ENCODE measurements around the gene OAF.
"Not testable (repeated sequence)": the region's sequence is repeated elsewhere in the genome, so short reads cannot be mapped to it uniquely, and the experiment has no call there.

The OAF gene

DNA sequence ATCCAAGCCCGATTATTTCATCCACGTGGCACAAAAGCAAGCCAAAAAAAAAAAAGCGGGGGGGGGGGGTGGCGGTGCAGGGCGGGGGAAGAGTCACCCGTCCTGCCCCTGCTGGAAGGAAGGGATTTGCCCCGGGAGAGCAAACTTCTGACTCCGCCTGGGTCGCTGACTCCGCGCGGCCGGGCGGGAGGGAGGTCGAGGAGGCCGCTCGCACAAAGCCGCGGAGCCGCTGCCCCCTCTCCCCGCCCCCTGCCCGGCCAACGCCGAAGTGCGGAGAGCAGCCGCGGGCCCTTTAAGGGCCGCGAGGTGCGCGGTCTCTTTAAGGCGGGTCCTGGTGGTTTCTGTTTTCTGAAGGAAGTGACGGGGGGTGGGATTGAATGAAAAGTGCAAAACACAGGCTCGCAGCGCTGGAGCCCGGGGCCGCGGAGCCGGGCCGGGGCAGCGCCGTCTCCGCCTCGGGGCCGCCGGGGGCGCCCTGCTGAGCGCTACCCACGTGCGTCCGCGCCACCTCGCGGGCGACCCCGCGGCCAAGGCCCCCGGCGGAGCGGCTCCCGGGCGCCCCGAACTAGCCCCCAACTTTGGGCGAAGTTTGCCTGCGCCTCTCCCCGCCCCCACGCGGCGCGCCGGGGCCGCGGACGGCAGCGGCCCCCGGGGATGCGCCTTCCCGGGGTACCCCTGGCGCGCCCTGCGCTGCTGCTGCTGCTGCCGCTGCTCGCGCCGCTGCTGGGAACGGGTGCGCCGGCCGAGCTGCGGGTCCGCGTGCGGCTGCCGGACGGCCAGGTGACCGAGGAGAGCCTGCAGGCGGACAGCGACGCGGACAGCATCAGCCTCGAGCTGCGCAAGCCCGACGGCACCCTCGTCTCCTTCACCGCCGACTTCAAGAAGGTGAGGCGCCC, at the start of gene OAF:
Gene OAF, plus strand, starts transcription at position 407 of the 896 bp plus-strand sequence. Its CDS starts 248 bp downstream, at position 655.
- DNase-seq (ENCODE audit: low read depth in 2 of 2) = peak; percentile 30 to 36

DNA sequence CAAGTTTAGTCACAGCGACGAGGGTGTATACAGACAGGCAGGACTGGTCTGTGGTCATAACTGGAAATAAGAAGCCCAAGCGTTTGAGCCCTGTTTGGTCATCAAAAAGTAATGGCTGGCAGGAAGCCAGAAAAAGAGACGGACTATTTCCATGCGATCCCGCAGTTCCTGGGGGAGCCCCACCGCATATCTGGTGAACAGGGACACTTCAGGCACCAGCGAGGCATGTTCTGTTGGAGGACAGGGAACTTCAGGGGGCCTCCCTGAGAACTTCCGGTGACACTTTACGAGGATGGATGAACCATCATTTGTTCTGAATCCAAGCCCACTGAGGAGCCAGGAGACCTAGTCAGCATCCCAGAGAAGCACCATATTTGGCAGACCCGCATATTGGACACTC, 43.2 kb upstream of the OAF start:
- no peak for DNase-seq (ENCODE audit: low read depth in 2 of 2)

DNA sequence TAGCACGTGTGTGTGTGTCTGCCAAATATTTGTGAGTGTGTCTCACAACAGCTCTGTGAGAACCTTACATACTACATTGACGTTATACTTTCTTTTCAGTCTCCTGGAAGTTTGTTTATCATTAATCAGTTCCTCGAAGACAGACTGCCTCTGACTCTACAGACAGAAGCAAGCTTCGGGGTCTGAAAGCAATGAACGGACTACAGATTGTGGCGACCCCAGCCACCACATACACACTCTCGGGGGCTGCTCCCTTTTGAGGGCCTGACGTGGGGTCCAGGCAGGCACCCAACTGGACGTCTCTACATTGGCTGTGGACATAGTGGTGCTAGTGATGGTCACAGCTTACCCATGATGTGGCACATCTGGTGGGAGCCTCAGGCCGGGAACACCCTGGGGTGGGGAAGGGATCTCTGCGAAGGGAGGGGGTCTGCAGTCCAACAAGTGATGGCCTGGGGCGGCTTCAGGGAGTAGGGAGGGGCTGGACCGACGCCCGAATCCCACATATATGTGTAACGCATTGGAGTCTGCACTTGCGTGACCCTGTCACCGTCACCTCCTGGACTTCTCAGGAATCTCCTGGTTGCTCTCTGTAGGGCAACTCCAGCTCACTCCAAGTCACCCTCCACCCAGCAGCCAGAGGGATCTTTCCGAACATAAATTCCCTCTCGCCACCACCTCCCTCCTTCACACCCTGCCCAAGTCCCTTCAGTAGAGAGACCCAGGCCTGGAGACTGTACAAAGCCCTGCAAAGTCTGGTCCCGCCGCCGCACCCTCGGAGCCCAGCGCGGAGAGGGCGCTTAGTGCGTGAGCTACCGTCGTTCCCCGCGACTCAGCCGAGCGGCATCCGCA, 42.5 kb upstream of the OAF start:
- no peak for DNase-seq (ENCODE audit: low read depth in 2 of 2)

DNA sequence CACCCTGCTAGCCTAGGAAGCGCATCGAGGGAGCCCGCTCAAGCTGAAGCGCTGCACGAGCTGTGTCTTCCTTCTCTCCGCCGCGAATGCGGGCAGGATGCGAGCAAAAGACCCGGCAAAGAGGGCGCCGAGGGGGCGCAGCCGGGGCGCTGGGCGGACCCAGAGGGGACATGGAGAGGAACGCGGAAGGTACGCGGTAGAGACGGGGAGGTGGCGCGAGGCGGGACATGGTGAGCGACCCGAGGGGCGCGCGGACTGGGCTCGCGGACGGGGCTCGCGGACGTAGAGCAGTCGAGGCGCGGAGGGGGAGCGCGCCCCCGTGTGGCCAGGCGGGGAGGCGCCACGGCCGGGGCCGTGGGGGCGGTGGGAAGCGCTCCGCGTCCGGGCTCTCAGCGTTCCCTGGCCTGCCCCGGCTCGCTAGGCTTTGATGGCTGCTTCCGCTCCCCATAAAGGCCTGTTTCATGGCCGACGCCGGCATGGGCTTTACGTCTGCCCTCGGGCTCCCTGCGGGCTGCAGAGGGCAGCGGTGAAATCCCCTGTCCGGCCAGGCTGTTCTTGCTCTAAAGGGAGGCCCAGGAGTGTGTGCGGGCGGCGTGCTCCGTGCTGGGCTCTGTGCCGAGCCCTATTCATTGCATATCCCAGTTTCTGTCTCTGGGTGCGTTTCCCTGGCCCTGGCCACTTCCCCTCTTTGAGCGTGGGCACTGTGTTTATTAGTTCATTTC, 41.7 kb upstream of the OAF start:
- DNase-seq (ENCODE audit: low read depth in 2 of 2) = peak; percentile 35 to 54

DNA sequence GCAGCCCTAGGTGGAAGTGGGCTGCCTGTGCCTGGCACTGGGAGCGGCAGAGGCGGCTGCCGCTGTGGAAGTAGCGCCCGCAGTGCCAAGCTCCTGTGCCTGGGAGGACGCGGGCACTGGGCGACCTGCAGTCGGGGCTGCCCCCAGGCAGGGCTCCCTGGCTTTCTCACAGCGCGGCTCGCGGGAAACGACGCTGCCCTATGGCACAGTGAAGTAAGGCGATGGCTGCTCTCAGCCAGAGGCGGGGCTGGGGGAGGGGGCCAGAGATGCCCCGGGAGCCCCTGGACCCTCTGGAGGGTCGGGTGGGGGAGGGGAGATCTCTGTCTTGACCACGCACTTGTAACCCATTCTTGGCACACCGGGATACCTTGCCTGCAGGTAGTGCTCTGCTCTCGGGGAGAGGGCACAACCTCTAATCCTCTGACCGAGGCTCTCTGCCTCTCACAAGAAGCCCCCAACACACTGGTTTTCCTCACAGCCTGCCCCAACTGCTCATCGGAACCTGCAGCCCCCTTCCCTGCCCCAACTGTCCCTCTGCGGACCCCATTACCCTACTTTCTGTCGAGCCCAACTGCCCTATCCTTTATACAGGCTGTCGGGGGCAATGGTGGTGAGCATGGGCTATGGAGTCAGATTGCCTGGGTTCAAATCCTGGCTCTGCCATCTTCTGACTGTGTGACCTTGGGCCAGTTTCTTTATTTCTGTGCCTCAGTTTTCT, 40.7 kb upstream of the OAF start:
- no peak for DNase-seq (ENCODE audit: low read depth in 2 of 2)

DNA sequence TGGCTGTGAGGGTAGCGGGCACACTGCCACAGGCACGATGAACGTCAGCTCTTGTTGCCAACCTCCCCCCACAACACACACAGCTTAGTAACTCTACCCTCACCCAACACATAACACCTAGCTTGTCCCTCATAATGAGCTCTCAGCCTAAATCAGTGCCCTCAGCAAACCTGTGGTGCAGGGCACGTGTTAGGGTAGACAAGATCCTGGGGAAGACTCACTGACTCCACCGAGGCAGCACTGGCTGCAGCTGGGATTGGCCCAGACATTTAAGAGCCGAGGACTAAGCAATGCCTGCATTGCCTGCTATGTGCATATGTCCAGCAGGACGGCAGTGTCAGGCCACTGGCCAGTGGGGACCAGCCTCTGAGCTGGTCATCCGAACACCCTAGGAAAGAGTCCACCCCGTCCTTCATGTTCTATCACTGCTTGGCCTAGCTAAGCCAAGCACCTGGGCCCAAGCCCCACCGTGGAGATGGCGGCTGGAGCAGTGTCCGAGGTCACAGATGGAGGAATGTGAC, 40.0 kb upstream of the OAF start:
- no peak for DNase-seq (ENCODE audit: low read depth in 2 of 2)

DNA sequence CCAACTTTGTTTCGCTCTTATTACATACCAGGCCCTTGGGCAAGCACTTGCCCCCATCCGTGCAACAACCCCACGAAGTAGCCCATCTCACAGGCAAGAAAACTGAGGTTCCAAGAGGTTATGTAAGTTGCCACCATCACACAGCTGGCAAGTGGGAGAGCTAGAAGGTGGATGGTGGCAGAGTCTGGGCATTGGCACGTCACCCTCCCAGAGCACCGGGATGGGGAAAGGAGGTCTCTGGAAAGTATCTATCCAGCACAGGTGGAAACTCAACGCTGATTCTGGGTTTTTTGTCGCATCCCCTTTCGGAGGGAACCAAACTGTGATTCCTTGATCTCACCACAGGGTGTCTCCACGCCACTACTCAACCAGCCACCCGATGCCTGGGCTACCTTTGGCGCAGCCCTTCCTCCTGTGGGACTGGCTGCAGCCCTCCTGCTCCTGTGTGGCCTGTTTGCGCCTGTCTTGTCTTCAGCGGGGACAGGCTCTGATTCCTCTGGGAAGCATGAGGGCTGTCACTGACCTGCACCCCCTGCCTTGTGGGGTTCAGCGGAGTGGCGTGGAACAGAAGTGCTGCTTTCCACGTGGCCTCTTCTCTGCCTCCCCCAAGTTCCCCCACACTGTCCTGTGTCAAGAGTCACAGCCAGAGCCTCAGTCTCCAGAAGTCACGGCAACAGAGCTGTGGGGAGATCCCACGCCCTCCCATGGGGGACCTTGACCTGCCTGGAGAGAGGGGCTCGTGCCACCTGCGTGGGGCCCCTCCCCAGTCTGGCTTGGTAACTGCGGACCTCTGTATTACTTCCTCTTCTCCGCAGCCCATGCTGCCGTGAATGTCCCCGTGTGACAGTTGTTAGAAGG, 38.5 kb upstream of the OAF start:
- peak; percentile 24 to 37 for DNase-seq (ENCODE audit: low read depth in 2 of 2)

DNA sequence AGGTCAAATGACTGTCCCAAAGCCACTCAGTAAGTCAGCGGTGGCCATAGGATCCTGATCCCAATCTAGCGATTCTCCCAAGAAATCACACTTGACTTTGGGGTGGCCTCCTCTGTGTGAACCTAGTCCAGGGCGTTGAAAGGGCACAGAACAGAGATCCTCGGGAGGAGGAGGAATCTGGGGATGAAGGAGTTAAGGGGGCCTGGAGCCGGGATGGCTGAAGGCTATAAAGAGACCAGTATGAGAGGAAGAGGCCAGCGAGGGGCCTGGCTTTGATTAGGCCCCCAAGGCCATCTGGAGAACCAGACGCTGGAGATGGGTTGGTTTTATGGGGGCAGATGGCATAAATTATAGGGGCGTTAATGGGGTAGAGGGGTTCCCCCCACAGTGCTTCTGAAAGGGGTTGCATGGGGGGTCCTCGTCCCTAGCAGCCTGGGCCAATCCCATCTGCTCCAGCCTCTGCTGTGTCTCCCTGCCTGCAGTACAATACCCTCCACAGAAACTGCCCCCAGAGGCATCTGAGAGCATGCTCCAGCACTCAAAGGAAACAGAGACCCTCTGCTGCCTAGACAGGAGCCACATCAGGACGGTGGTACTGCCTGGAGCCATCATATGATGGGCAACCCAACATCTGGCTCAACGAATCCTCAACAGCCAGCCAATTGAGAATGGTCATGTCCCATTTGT, 37.7 kb upstream of the OAF start:
- DNase-seq (ENCODE audit: low read depth in 2 of 2) = no peak

DNA sequence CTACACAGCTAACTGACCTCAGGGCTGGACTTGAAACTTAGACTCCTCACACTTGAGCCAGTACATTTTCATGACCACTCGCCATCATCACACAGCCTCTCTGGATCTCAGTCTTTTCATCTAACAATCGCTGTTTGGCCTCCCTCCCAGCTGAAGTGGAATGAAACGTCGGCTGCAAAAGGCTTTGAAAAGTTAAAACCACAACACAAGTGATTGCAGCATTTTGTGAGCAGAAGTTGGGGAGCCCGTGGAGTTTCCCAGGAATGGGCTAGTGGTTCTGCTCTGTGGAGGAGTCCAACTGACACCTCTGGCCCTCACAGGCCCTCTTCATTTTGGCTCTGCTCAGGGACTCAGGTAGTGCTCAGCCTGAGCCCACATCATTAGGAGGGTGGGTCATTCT, 37.0 kb upstream of the OAF start:
- DNase-seq (ENCODE audit: low read depth in 2 of 2) = no peak

DNA sequence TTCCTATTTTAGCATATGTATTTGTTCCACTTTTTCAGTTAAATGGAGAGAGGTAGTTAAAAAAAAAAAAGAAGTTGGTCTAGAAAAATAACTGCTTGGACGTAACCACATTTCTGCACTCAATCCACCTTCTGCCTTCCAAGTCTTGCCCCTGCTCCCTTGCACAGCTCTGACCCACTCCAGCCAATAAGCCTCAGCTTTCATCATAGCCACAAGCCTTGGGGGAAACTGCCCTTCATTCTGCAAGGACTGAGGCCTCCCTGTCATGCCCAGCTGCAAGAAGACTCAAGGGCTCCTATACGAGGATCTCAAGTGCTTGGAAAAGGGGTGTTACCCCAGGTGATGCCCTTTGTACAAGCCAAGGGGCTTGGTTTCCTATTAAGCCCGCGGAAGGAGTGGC, 36.0 kb upstream of the OAF start:
- DNase-seq (ENCODE audit: low read depth in 2 of 2) = no peak

DNA sequence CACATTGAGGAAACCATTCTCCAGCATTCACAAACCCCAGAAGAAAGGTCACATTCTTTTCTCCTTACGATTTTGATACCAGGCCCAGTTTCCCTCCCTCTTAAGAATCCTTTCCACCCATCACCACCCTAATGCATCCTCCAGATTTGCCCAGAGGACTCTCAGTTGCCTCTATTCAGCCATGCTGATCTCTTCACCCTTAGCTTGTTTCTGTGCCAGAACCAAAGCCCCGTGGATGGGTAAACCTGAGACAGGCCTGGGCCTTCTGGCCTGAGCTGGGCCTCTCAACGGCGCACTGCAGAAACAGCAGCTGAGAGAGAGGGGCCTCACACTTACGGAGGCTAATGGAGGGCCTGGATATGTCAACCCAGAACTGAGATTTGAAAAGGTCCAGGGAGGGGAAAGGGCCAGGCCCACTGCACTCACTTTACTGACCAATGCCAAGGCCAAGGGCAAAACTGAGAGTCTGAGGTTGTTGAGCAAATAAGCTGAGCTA, 32.2 kb upstream of the OAF start:
- no peak for DNase-seq (ENCODE audit: low read depth in 2 of 2)

DNA sequence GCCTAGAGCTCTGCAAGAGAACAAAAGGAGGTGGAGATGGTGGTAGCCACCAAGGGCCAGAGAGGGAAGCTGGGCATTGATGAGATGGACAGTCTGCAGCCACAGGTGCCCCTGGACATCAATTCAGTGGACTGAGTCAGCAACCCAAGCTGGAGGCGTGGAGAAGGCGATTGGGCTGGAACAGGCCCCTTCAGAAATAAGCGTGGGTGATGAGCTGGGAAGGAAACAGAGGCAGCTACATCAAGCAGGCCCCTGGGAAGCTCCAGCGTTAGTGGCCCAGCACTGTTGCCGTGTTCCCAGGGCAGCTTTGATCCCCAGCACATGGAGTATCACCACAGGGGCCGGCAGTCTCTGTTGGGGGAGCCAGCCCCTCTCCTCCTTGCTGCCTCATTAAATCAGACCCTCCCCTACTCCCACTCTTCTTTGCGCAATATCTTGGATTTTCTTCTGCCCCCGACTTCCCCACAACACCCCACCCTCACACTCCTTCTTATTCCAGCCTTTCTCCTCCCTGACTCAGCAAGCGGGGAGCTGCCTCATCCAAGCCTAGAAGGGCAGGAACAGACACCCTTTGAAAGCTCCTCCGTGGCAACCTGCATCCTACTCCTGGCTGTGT, 31.7 kb upstream of the OAF start:
- no peak for DNase-seq (ENCODE audit: low read depth in 2 of 2)

DNA sequence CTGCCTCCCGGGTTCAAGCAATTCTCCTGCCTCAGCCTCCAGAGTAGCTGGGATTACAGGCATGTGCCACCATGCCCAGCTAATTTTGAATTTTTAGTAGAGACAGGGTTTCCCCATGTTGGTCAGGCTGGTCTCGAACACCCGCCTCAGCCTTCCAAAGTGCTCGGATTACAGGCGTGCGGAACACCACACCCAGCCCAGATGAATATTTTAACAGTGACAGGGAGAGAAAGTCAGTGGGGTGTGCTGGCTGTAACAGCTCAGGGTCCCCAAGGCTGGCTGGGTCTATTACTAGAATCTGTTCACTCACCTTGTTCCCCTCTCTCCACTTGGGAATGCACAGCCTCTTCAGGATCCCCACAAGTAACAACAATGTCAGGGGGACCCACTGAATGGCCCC, 30.8 kb upstream of the OAF start:
- not testable (repeated sequence) for DNase-seq (ENCODE audit: low read depth in 2 of 2)

DNA sequence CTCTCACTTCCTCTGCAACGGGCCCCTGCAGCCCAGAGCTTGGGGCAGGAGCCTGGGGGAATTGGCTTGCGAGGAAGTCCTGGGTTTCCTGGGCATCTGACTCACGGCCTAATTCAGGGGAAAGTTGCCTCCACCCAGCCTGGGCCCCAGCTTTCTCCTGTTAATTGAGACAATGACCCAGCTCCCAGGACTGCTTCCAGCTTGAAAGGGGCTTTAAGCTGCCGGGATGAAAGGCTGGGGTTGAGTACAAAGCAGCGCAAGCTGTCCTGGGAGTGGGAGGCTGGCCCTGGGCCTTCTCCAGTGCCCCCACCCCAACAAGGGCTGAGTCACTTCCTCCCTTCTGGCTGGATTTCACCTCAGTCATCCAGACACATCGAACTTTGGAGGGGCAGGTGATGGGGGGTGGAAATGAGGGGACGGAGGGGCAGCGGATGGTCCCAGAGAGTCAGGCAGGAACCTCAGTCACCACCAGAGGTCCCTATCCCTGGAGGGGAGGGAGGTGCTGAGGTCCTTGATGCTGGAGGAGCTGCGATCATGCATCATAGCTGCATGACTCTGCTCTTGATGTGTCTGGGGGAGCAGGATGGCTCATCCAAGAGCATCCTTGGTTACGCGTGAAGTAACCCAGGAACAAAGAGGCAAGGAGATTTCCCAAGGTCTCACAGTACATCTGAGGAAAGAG, 30.1 kb upstream of the OAF start:
- DNase-seq (ENCODE audit: low read depth in 2 of 2) = no peak

DNA sequence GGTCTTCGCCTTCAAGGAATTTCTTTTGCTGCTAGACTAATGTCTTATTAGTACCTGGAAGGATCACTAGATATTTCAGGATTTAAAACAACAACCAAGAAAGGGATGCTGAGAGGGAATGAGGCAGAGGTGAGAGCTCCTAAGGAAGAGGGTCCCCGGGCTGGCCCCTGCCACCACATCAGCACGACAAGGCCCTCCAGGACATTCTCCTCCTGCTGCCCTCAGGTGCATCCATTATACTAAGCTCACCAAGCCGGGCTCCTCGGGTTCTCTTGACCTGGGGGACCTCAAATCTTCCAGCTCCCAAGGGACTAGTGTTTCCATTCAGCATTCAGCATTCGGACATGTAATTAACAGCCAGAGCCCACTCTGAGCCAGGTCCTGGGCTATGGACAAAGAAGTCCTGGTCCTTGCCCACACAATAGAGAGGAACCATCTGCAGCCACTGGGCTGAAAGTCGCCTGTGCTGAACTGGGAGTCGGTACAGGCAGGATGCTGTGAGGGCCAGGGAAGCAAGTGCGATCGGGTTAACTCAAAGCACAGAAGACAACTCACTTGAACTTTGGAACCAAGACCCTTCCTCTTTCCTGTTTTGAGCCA, 29.4 kb upstream of the OAF start:
- DNase-seq (ENCODE audit: low read depth in 2 of 2) = no peak

DNA sequence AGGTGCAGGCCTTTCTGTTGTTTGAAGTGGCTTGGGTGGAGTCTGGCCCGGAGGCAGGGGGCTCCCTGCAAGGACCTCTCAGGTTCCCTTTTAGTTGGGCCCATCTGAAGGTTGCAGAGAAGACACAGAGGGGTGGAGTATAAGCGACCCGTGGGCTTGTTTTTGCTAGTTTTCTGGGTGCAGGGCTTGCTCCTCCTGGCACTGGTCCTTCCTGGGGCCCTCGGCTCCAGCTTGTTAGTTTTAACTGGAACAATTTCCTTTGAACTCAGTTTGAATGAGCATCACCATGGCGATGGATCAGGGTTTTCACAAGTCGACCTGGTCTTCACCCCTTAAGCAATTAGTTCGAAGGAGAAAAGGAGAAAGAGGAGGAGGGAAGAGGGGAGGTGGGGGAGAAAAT, 28.5 kb upstream of the OAF start:
- no peak for DNase-seq (ENCODE audit: low read depth in 2 of 2)

DNA sequence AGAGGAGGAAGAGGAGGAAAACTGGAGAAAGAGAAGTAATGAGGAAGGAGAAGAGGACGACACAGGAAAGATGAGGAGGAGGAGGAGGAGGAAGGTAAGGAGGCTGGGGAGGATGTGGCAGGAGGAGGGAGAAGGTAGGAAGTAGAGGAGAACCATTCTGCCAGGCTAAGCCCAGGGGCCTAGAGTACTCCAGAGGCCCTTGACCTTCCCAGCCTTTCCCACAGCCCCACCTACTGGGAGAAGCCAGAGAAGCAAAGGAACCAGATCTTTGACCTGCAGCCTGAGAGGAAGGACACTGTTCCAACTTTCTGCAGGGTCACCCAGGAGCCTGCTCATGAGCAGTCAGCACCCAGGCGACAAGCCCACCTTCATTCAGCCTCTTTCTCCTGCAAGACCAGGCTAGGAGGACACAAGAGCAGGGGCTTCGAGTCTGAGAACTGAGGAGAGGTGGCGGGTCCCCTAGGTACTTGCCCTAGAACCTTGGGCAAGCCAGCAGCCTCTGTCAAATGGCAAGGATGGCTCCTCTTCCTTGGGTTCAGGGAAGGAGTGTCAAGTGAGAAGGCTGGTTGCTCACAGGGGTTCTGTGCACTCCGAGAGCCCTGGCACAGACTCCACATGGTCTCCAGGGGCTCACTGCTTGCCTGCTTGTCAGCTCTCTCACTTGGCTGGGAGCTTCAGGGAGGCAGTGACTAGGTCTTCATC, 27.9 kb upstream of the OAF start:
- no peak for DNase-seq (ENCODE audit: low read depth in 2 of 2)
